ENCODE measurements around the gene GART.

GRCh38 chr21:33569991-33570390 is 28.1 kb upstream of the GART start:
- no peak for TF ChIP-seq EZH2 (IDR thresholded peaks at IDR 0.05)
- TF ChIP-seq POLR2AphosphoS5 (IDR thresholded peaks at IDR 0.05; ENCODE audit: borderline replicate concordance, low read depth, low read length), result no peak
